ENCODE results near the gene YWHAG. TPM values are rescaled to one million over a fixed set of nuclear protein-coding genes. Genes with fewer than 3 reads are reported as not detected.
A peak's percentile ranks its signal among the peaks of the same experiment; 100 is the strongest.

YWHAG gene
- total RNA-seq, 2 experiments from 2014 or later = 95.3 to 96.9 TPM

- Mint-ChIP-seq H3K36me3 (ENCODE audit: low read depth) (peaks cover 44% of the 10 kb centered on the region), H3K4me3 (peak overlapping the region; percentile 4), H3K27me3 (ENCODE audit: low read depth) (no peaks in the 10 kb centered on the region), H3K27ac (no peak overlapping the region), H3K4me1 (ENCODE audit: low read depth) (peaks cover 62% of the 10 kb centered on the region), H3K9me3 (no peaks in the 10 kb centered on the region)
- CTCF ChIA-PET = interaction anchor here (0.6 kb wide), 1 partner anchor 439 kb away, joined by 3 read pairs; no protein-coding TSS in a partner anchor
- intact Hi-C loops (cut with micrococcal nuclease) = loop anchor here (5.0 kb wide), 6 partner anchors 94 to 1181 kb away; partner anchors contain the start of genes MDH2, PTPN12, RHBDD2 and STYXL1
- DNase-seq = no peak
Measured at GRCh38 chr7:76356115-76356514, 2.7 kb downstream of the YWHAG start.

DNA sequence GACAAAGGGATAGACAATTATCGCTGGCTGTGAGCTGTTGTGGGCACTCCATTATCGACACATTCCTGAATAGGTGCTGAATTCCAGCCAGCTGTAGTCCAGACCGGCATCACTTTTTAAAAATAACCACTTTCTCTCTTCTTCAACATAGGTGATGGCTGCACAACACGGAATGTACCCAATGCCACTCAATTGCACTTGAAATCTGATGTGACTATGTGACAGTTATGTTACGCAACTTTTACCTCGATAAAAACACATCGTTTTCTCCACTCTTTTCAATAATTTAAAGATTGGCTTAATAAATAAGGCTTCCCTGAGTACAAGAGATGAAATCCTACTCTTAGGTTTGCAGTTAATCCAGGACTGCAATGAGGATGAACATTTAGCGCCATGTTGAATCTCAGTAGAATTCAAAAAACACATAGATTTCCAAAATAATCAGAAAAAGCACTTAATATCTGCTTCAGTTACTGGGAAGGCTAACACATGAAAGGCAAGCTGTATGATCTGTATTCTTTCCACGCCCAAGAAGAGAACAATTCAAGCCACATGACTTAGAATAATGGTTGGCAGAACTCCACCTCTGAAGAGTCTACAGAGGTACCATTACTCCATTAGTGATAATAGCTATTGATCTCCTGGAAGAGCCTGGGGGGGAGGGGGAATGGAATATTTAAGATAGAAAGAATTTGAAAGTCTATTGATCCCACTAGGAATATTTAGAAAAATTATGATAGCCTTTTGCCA lies 3.6 kb downstream of the YWHAG start:
- Mint-ChIP-seq H3K27ac (no peak overlapping the region), H3K9me3 (no peaks in the 10 kb centered on the region), H3K4me1 (ENCODE audit: low read depth) (peaks cover 72% of the 10 kb centered on the region), H3K27me3 (ENCODE audit: low read depth) (no peaks in the 10 kb centered on the region), H3K36me3 (ENCODE audit: low read depth) (peaks cover 50% of the 10 kb centered on the region), H3K4me3 (no peak overlapping the region)
- intact Hi-C loops (cut with micrococcal nuclease) = loop anchor here (5.0 kb wide), 6 partner anchors 93 to 1182 kb away; partner anchors contain the start of genes MDH2, PTPN12, RHBDD2 and STYXL1
- CTCF ChIA-PET = interaction anchor here (0.9 to 1.0 kb wide), 2 partner anchors 10 to 177 kb away, joined by 4 read pairs; no protein-coding TSS in a partner anchor
- DNase-seq = no peak

DNA sequence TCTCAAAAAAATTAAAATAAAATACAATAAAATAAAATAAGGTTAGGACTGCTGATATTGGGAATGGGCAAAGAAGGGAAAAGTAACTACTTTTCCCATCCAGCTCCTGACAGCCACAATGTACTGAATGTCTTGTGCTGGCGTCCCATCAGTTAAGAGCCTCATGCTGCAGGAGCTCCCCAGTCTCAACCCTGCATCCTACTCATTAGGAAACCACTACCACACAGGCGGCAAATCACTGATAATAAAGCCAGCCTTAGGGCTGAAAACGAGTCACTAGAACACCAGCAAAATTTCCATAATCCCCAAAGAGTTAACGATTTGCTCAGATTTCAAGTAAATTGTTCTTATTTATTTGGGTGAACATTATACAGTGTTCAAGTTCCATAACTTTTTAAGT lies 4.3 kb downstream of the YWHAG start:
- intact Hi-C loops (cut with micrococcal nuclease) = no loop called here
- peaks cover 55% of the 10 kb centered on the region for H3K36me3 Mint-ChIP-seq (ENCODE audit: low read depth)
- peaks cover 74% of the 10 kb centered on the region for H3K4me1 Mint-ChIP-seq (ENCODE audit: low read depth)
- no peaks in the 10 kb centered on the region for H3K27me3 Mint-ChIP-seq (ENCODE audit: low read depth)
- DNase-seq = no peak
- H3K9me3 Mint-ChIP-seq = no peaks in the 10 kb centered on the region
- CTCF ChIA-PET = interaction anchor here (0.6 to 1.0 kb wide), 3 partner anchors 11 to 199 kb away, joined by 4 read pairs; no protein-coding TSS in a partner anchor
- no peak overlapping the region for H3K4me3 Mint-ChIP-seq
- H3K27ac Mint-ChIP-seq = no peak overlapping the region

GRCh38 chr7:76353744-76354143 lies 5.0 kb downstream of the YWHAG start:
- no peaks in the 10 kb centered on the region for H3K9me3 Mint-ChIP-seq
- H3K27me3 Mint-ChIP-seq (ENCODE audit: low read depth) = no peaks in the 10 kb centered on the region
- H3K4me1 Mint-ChIP-seq (ENCODE audit: low read depth) = peaks cover 76% of the 10 kb centered on the region
- no peak overlapping the region for H3K27ac Mint-ChIP-seq
- DNase-seq = no peak
- H3K4me3 Mint-ChIP-seq = no peak overlapping the region
- H3K36me3 Mint-ChIP-seq (ENCODE audit: low read depth) = peaks cover 58% of the 10 kb centered on the region
- CTCF ChIA-PET = no interaction called here
- intact Hi-C loops (cut with micrococcal nuclease) = no loop called here

DNA sequence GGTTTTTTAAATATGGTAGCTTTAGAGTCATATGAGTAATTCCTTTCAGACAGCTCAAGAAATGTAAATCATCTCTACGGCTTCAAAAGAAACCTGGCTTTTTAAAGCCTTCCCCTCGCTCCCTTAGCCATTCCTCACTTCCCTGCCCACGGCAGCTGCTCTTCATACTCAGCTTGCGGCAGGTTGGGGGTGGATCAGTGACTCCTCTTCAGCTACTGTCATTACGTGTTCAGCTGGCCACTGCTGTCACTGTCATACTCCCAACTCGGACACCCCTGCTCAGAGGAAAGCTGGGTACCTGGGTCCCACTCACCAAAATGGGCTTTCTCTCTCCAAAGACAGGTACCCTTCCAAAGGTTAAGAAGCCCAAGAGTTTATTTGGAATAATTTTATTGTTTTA lies 6.6 kb downstream of the YWHAG start:
- CTCF ChIA-PET = interaction anchor here (0.7 to 1.6 kb wide), 5 partner anchors 14 to 174 kb away, joined by 3 to 4 read pairs (median 3); no protein-coding TSS in a partner anchor
- Mint-ChIP-seq H3K4me1 (ENCODE audit: low read depth) (peaks cover 86% of the 10 kb centered on the region), H3K4me3 (no peak overlapping the region), H3K36me3 (ENCODE audit: low read depth) (peaks cover 61% of the 10 kb centered on the region), H3K27ac (no peak overlapping the region), H3K27me3 (ENCODE audit: low read depth) (no peaks in the 10 kb centered on the region), H3K9me3 (no peaks in the 10 kb centered on the region)
- intact Hi-C loops (cut with micrococcal nuclease) = no loop called here
- DNase-seq = peak; percentile 32

- CTCF ChIA-PET = interaction anchor here (0.6 to 1.6 kb wide), 3 partner anchors 31 to 173 kb away, joined by 3 to 4 read pairs (median 4); no protein-coding TSS in a partner anchor
Measured at GRCh38 chr7:76351372-76351771, 7.4 kb downstream of the YWHAG start.

DNA sequence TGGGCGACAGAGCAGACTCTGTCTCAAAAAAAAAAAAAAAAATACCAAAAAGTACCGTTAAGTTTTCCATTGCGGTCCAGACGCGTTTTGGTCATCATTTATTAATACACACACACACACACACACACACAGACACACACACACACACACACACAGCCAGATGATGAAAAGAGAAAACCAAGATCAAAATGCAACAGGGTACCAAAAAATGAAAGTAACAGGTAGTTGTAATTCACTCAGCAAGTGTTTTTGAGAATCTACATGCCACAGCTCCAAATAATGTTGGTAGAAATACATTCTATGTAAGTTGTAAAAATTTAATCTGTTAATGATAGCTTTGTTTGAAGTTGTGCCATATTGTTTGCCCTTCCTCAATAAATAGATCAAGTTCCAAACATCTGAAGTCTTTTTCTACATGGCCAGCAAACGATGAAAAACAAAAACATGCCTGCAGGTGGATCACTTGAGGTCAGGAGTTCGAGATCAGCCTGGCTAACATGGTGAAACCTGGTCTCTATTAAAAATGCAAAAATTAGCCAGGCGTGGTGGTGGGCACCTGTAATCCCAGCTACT lies 9.4 kb downstream of the YWHAG start:
- DNase-seq = no peak
- intact Hi-C loops (cut with micrococcal nuclease) = no loop called here
- Mint-ChIP-seq H3K4me3 (no peak overlapping the region), H3K4me1 (ENCODE audit: low read depth) (peaks cover 81% of the 10 kb centered on the region), H3K27ac (peak overlapping the region; percentile 44), H3K27me3 (ENCODE audit: low read depth) (no peaks in the 10 kb centered on the region), H3K36me3 (ENCODE audit: low read depth) (peaks cover 60% of the 10 kb centered on the region), H3K9me3 (no peaks in the 10 kb centered on the region)
- CTCF ChIA-PET = interaction anchor here (0.7 to 1.0 kb wide), 2 partner anchors 27 to 35 kb away, joined by 3 read pairs; no protein-coding TSS in a partner anchor

More at GRCh38 chr7:76351372-76351771, 7.4 kb downstream of the YWHAG start:
- H3K4me1 Mint-ChIP-seq (ENCODE audit: low read depth) = peaks cover 88% of the 10 kb centered on the region
- H3K27me3 Mint-ChIP-seq (ENCODE audit: low read depth) = no peaks in the 10 kb centered on the region
- no peaks in the 10 kb centered on the region for H3K9me3 Mint-ChIP-seq
- no peak for DNase-seq
- intact Hi-C loops (cut with micrococcal nuclease) = no loop called here
- no peak overlapping the region for H3K4me3 Mint-ChIP-seq
- peak overlapping the region; percentile 62 for H3K27ac Mint-ChIP-seq
- peaks cover 64% of the 10 kb centered on the region for H3K36me3 Mint-ChIP-seq (ENCODE audit: low read depth)

DNA sequence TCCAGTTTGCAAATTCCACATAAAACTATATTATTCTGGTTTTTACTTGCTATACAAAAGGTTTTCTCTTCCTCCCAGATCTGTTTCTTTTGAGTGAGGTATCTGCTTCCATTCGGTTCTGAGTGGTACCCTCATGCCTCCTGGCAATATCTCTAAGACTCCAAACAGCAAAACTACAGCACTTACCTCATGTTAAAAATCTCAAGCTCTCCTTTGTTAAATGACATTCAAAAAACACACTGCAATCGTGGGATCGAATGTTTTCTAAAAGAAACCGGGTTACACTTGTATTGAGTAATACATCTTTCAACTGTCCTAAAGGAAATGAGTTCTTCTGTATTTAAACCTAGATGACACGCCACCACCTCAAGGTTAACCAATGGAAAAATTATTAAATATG lies 11.1 kb downstream of the YWHAG start:
- intact Hi-C loops (cut with micrococcal nuclease) = no loop called here
- Mint-ChIP-seq H3K4me1 (ENCODE audit: low read depth) (peaks cover 86% of the 10 kb centered on the region), H3K9me3 (no peaks in the 10 kb centered on the region), H3K27ac (peak overlapping the region; percentile 38), H3K4me3 (no peak overlapping the region), H3K36me3 (ENCODE audit: low read depth) (peaks cover 70% of the 10 kb centered on the region), H3K27me3 (ENCODE audit: low read depth) (no peaks in the 10 kb centered on the region)
- CTCF ChIA-PET = interaction anchor here (0.6 to 0.9 kb wide), 2 partner anchors 111 to 284 kb away, joined by 6 to 7 read pairs; no protein-coding TSS in a partner anchor
- no peak for DNase-seq

- Mint-ChIP-seq H3K27ac (peak overlapping the region; percentile 54), H3K4me3 (no peak overlapping the region), H3K36me3 (ENCODE audit: low read depth) (peaks cover 70% of the 10 kb centered on the region), H3K9me3 (no peaks in the 10 kb centered on the region), H3K27me3 (ENCODE audit: low read depth) (no peaks in the 10 kb centered on the region), H3K4me1 (ENCODE audit: low read depth) (peaks cover 86% of the 10 kb centered on the region)
- CTCF ChIA-PET = no interaction called here
- intact Hi-C loops (cut with micrococcal nuclease) = no loop called here
- DNase-seq = no peak
Measured at GRCh38 chr7:76346778-76347177, 12.0 kb downstream of the YWHAG start.

DNA sequence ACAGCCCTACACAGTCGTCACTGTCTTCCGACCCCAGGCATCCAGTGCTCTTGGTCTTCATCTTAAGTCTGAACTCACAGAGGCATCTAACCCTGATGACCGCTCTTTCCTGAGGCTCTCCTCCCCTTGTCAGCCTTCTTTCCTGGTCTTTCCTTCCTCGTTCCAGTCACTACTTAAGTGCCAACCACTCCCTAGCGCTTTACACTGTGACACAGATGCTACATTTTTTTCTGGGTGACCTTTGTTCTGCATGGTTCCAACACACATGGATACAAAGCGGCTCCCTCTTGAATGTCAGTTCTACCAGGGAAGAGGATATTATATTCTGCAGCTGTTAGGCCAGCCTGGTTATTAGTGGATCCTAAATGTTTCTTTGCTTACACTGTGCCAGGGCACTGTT lies 12.7 kb downstream of the YWHAG start:
- Mint-ChIP-seq H3K36me3 (ENCODE audit: low read depth) (peaks cover 68% of the 10 kb centered on the region), H3K4me3 (no peak overlapping the region), H3K4me1 (ENCODE audit: low read depth) (peaks cover 84% of the 10 kb centered on the region), H3K27ac (no peak overlapping the region), H3K9me3 (no peaks in the 10 kb centered on the region), H3K27me3 (ENCODE audit: low read depth) (no peaks in the 10 kb centered on the region)
- CTCF ChIA-PET = no interaction called here
- no peak for DNase-seq
- intact Hi-C loops (cut with micrococcal nuclease) = no loop called here

DNA sequence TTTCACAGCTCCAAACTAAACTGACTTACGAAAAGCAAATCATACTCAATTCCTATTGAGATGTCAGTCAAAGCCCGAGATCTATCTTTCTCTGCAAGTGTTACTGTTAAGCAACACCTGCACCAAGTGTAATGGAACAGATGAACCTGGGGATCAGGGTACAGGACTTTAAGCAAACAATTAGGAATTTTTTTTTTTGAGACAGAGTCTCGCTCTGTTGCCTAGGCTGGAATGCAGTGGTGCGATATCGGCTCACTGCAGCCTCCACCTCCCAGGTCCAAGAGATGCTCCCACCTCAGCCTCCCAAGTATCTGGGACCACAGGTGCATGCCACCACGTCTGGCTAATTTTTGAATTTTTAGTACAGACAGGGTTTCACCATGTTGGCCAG lies 14.9 kb downstream of the YWHAG start:
- intact Hi-C loops (cut with micrococcal nuclease) = loop anchor here (1.0 to 2.0 kb wide), 2 partner anchors 13 to 25 kb away; no protein-coding TSS in a partner anchor
- Mint-ChIP-seq H3K36me3 (ENCODE audit: low read depth) (peaks cover 66% of the 10 kb centered on the region), H3K4me3 (no peak overlapping the region), H3K9me3 (no peaks in the 10 kb centered on the region), H3K27me3 (ENCODE audit: low read depth) (no peaks in the 10 kb centered on the region), H3K27ac (peak overlapping the region; percentile 48), H3K4me1 (ENCODE audit: low read depth) (peaks cover 81% of the 10 kb centered on the region)
- CTCF ChIA-PET = no interaction called here
- no peak for DNase-seq

DNA sequence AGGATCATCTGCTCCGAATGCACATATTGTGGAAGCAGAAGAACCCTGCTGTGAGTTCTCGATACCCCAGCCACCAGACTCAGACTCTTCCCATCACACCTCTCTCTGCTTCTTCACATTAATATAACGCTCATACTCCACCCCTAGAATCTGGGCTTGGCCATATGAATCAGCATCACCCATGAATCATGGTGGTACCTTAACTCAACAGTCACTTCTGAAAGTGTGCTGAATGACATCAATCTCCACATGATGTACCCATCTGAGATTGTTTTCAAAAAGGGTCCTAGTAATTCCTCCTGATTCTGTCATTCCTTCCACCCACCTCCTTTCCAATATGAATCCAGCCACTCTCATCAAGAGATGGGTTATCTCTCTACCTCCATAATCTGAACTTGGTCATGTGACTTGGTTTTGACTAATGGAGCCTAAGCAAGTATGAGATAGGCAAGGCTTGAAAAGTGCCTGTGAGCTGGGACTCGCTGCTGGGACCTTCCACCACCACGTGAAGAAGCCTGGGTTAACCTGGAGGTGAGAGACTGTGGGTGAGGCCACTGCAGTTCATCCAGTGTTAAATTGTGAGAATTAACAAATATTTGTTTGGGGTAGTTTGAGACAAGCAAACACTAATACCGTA lies 15.4 kb downstream of the YWHAG start:
- H3K4me1 Mint-ChIP-seq (ENCODE audit: low read depth) = peaks cover 82% of the 10 kb centered on the region
- intact Hi-C loops (cut with micrococcal nuclease) = loop anchor here (1.0 to 2.0 kb wide), 2 partner anchors 14 to 25 kb away; no protein-coding TSS in a partner anchor

More for the DNA sequence above, 15.4 kb downstream of the YWHAG start:
- Mint-ChIP-seq H3K36me3 (ENCODE audit: low read depth) (peaks cover 68% of the 10 kb centered on the region), H3K4me3 (no peak overlapping the region), H3K27ac (peak overlapping the region; percentile 48), H3K9me3 (no peaks in the 10 kb centered on the region), H3K27me3 (ENCODE audit: low read depth) (no peaks in the 10 kb centered on the region)
- CTCF ChIA-PET = no interaction called here
- DNase-seq = peak; percentile 43
